ENCODE results near the gene SORCS1. TPM values are rescaled to one million over a fixed set of nuclear protein-coding genes. Genes with fewer than 3 reads are reported as not detected.

SORCS1 gene
- total and polyA plus RNA-seq, 2 donors (not counting 1 experiment from before 2014, with no cell fraction given) = not detected

DNA sequence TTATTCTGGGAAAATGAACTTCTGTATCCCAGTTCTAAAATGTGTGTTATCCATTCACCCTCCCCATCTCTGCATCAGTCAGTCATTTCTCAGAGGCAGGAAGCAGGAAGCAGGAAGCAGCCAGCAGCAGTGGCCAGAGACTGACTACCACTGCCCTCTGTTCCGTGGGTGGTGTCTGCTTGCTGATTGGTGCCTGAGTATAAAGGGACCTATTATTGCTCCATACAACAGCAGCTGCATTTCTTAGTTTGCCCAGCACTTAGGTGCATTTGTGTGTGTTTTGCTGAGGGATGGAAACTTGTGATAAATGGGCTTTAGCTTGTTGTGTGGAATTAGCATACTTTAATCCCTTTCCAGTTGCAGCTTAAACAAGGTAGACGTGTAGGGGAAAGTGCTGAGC, 582.2 kb downstream of the SORCS1 start:
- intact Hi-C loops (cut with micrococcal nuclease) = no loop called here
- Mint-ChIP-seq H3K4me1 (no peaks in the 10 kb centered on the region), H3K4me3 (no peak overlapping the region), H3K27me3 (peaks cover under 1% of the 10 kb centered on the region), H3K9me3 (ENCODE audit: insufficient read depth) (no peaks in the 10 kb centered on the region), H3K27ac (no peak overlapping the region)
- Histone ChIP-seq H3K9ac (ENCODE audit: low read length) (no peak overlapping the region), H3K79me2 (ENCODE audit: control insufficient read depth, insufficient read depth, low read length) (no peaks in the 10 kb centered on the region), H3K4me2 (replicated peaks; ENCODE audit: low read depth, low read length, poor library complexity, severe bottlenecking) (no peak overlapping the region), H4K20me1 (ENCODE audit: control insufficient read depth, insufficient read depth, low read length, poor library complexity, severe bottlenecking) (no peaks in the 10 kb centered on the region), H3K27ac (ENCODE audit: low read length in 2 of 2) (no peak overlapping the region), H2AFZ (ENCODE audit: insufficient read depth, low read depth, low read length, poor library complexity, severe bottlenecking) (no peak overlapping the region), H3K9me3 (ENCODE audit: control extremely low read depth in 1 of 3, control insufficient read depth in 2 of 3, insufficient read depth in 1 of 3, low read length in 2 of 3) (no peaks in the 10 kb centered on the region), H3K4me1 (ENCODE audit: control insufficient read depth in 2 of 2, insufficient read depth in 2 of 2, low read length in 2 of 2) (no peaks in the 10 kb centered on the region), H3K4me3 (ENCODE audit: control extremely low read depth in 1 of 5, extremely low read depth in 1 of 5, insufficient read depth in 1 of 5, low read depth in 2 of 5, low read length in 4 of 5) (no peak overlapping the region), H3K27me3 (replicated peaks in 1 of 4; ENCODE audit: control extremely low read depth in 1 of 4, control insufficient read depth in 3 of 4, insufficient read depth in 4 of 4, low read length in 3 of 4) (no peaks in the 10 kb centered on the region), H3K36me3 (replicated peaks in 1 of 2; ENCODE audit: control extremely low read depth in 1 of 2, control insufficient read depth in 1 of 2, extremely low read depth in 1 of 2, insufficient read depth in 2 of 2, low read length in 1 of 2) (no peaks in the 10 kb centered on the region)
- no peak for ATAC-seq (ENCODE audit: low read depth)
- DNase-seq = no peak
- ChIA-PET CTCF (interaction anchor here (1.1 kb wide), 1 partner anchor 8 kb away, joined by 3 read pairs; no protein-coding TSS in a partner anchor), POLR2A (no interaction called here)
- no peak for TF ChIP-seq EZH2 (IDR thresholded peaks at IDR 0.05; ENCODE audit: borderline replicate concordance, insufficient read depth, low read depth, low read length, poor library complexity, severe bottlenecking)
- 43% methylated on average over 1 of the region's 2 CpGs for WGBS (ENCODE audit: insufficient coverage)

DNA sequence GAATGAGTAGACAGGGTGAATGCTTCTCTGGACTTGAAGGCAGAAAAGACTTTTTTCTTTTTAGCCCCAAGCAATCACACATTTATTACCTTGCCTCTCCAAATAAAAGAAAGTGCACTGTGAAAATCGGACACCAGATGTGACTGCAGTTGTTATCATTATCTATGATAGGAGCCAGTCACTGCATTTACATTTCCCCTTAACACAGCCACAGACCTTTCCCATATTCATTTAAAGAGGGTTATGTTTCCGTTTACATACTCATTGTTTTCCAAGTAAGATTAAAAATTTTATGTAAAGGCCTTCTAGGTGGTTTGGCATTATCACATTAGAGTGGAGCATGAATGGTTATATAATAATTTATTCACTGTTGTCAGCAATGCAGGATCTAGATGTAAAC, 586.8 kb downstream of the SORCS1 start:
- H3K27me3 ChIP-seq (replicated peaks in 1 of 4; ENCODE audit: control extremely low read depth in 1 of 4, control insufficient read depth in 3 of 4, insufficient read depth in 4 of 4, low read length in 3 of 4) = peaks cover 0 to 3% (median 0%) of the 10 kb centered on the region in 4 experiments
- H4K20me1 ChIP-seq (ENCODE audit: control insufficient read depth, insufficient read depth, low read length, poor library complexity, severe bottlenecking) = no peaks in the 10 kb centered on the region
- ChIA-PET CTCF (no interaction called here), POLR2A (no interaction called here)
- no peak overlapping the region for H3K27ac ChIP-seq (ENCODE audit: low read length in 2 of 2)
- Mint-ChIP-seq H3K27ac (no peak overlapping the region), H3K27me3 (peaks cover 3% of the 10 kb centered on the region), H3K4me3 (no peak overlapping the region), H3K4me1 (no peaks in the 10 kb centered on the region), H3K9me3 (ENCODE audit: insufficient read depth) (no peaks in the 10 kb centered on the region)
- H3K36me3 ChIP-seq (replicated peaks in 1 of 2; ENCODE audit: control extremely low read depth in 1 of 2, control insufficient read depth in 1 of 2, extremely low read depth in 1 of 2, insufficient read depth in 2 of 2, low read length in 1 of 2) = no peaks in the 10 kb centered on the region
- H2AFZ ChIP-seq (ENCODE audit: insufficient read depth, low read depth, low read length, poor library complexity, severe bottlenecking) = no peak overlapping the region
- no peak overlapping the region for H3K4me2 ChIP-seq (replicated peaks; ENCODE audit: low read depth, low read length, poor library complexity, severe bottlenecking)
- H3K4me3 ChIP-seq (ENCODE audit: control extremely low read depth in 1 of 5, extremely low read depth in 1 of 5, insufficient read depth in 1 of 5, low read depth in 2 of 5, low read length in 4 of 5) = no peak overlapping the region
- no peaks in the 10 kb centered on the region for H3K9me3 ChIP-seq (ENCODE audit: control extremely low read depth in 1 of 3, control insufficient read depth in 2 of 3, insufficient read depth in 1 of 3, low read length in 2 of 3)
- DNase-seq (no peak), ATAC-seq (ENCODE audit: low read depth) (no peak)
- H3K4me1 ChIP-seq (ENCODE audit: control insufficient read depth in 2 of 2, insufficient read depth in 2 of 2, low read length in 2 of 2) = no peaks in the 10 kb centered on the region
- no peak overlapping the region for H3K9ac ChIP-seq (ENCODE audit: low read length)
- no peaks in the 10 kb centered on the region for H3K79me2 ChIP-seq (ENCODE audit: control insufficient read depth, insufficient read depth, low read length)
- WGBS (ENCODE audit: insufficient coverage) = no CpG with 5 or more reads among the region's 2 CpGs
- intact Hi-C loops (cut with micrococcal nuclease) = no loop called here
- TF ChIP-seq, protein P1, sequence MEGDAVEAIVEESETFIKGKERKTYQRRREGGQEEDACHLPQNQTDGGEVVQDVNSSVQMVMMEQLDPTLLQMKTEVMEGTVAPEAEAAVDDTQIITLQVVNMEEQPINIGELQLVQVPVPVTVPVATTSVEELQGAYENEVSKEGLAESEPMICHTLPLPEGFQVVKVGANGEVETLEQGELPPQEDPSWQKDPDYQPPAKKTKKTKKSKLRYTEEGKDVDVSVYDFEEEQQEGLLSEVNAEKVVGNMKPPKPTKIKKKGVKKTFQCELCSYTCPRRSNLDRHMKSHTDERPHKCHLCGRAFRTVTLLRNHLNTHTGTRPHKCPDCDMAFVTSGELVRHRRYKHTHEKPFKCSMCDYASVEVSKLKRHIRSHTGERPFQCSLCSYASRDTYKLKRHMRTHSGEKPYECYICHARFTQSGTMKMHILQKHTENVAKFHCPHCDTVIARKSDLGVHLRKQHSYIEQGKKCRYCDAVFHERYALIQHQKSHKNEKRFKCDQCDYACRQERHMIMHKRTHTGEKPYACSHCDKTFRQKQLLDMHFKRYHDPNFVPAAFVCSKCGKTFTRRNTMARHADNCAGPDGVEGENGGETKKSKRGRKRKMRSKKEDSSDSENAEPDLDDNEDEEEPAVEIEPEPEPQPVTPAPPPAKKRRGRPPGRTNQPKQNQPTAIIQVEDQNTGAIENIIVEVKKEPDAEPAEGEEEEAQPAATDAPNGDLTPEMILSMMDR (IDR thresholded peaks at IDR 0.05) = no peak
- TF ChIP-seq EZH2 (IDR thresholded peaks at IDR 0.05; ENCODE audit: borderline replicate concordance, insufficient read depth, low read depth, low read length, poor library complexity, severe bottlenecking) = no peak
